Smooth muscle cell (in vitro differentiated cells): Measurements from ENCODE around the gene REM2. TPM values are rescaled to one million over a fixed set of nuclear protein-coding genes. Genes with fewer than 3 reads are reported as not detected.

Source experiments
- DNase-seq: peaks from one replicate; lab custom pipeline; 2025; ENCODE audit not compliant: unreplicated experiment; lab: John Stamatoyannopoulos, UW
- H2AFZ ChIP-seq: fragments of 200-600 bp; sonication (generic); 2 replicates; pipeline ENCODE4 v1.6.0; 2016; ENCODE audit warnings: antibody characterized with exemption, low read depth, mild to moderate bottlenecking
- H3F3A ChIP-seq: fragments of 200-600 bp; sonication (generic); 2 replicates; pipeline ENCODE4 v1.6.0; 2017; ENCODE audit warnings: antibody characterized with exemption, low read depth
- H3K27ac ChIP-seq: fragments of 200-600 bp; sonication (generic); 2 replicates; pipeline ENCODE4 v1.5.1; 2016; ENCODE audit warnings: low read depth, mild to moderate bottlenecking
- H3K27me3 ChIP-seq: fragments of 200-600 bp; sonication (generic); 2 replicates; pipeline ENCODE4 v1.6.1; 2016; ENCODE audit warnings: low read depth, mild to moderate bottlenecking
- H3K36me3 ChIP-seq: fragments of 200-600 bp; sonication (generic); 2 replicates; pipeline ENCODE4 v1.5.1; 2016; ENCODE audit warnings: low read depth
- H3K4me1 ChIP-seq: fragments of 200-600 bp; sonication (generic); 2 replicates; pipeline ENCODE4 v1.5.1; 2016; ENCODE audit warnings: low read depth
- H3K4me2 ChIP-seq: fragments of 200-600 bp; sonication (generic); 2 replicates; pipeline ENCODE4 v1.6.0; 2016; ENCODE audit warnings: mild to moderate bottlenecking
- H3K4me3 ChIP-seq: fragments of 200-600 bp; sonication (generic); 2 replicates; pipeline ENCODE4 v1.5.1; 2016; ENCODE audit warnings: mild to moderate bottlenecking
- H3K79me2 ChIP-seq: fragments of 200-600 bp; sonication (generic); 2 replicates; pipeline ENCODE4 v1.6.0; 2016; ENCODE audit warnings: low read depth, mild to moderate bottlenecking
- H3K9ac ChIP-seq: fragments of 200-600 bp; sonication (generic); 2 replicates; pipeline ENCODE4 v1.6.0; 2016; ENCODE audit warnings: low read depth
- H3K9me3 ChIP-seq: fragments of 200-600 bp; sonication (generic); replicated peaks from 2 replicates; pipeline ENCODE4 v1.5.1; 2016; ENCODE audit warnings: low read depth
- H4K20me1 ChIP-seq: fragments of 200-600 bp; sonication (generic); 2 replicates; pipeline ENCODE4 v1.6.0; 2016; ENCODE audit warnings: low read depth
- WGBS: methylation state at CpG from one replicate; pipeline ENCODE4 v1.1.7; 2016; ENCODE audit warnings: low lambda C conversion rate; 5-methylcytosine and 5-hydroxymethylcytosine counted together
- polyA plus RNA-seq: library from polyadenylated mRNA; unstranded; fragments of >200 nt; fragmentation: Nextera tagmentation; extraction: Ambion mirVana; gene quantifications from 2 replicates; pipeline ENCODE4 v1.2.1, GENCODE V29; 2016
- total RNA-seq: library from RNA; depleted of rRNA; stranded (reverse); fragments of >200 nt; gene quantifications from 2 replicates; pipeline ENCODE4 v1.2.3, GENCODE V29; 2014
- TF ChIP-seq, protein P1 (sequence below): fragments of 200-600 bp; sonication (generic); IDR thresholded peaks from 2 replicates; pipeline ENCODE4 v1.5.1; 2017; ENCODE audit warnings: borderline replicate concordance, mild to moderate bottlenecking, antibody characterized with exemption; ENCODE audit not compliant: insufficient read depth, poor library complexity, severe bottlenecking

The REM2 gene
- total and polyA plus RNA-seq, 2 experiments from 2014 or later = 1.6 to 2.6 TPM

- H3K9ac ChIP-seq = no peak overlapping the region
- 88% methylated on average over 4 of the region's 4 CpGs for WGBS
- TF ChIP-seq, protein P1, sequence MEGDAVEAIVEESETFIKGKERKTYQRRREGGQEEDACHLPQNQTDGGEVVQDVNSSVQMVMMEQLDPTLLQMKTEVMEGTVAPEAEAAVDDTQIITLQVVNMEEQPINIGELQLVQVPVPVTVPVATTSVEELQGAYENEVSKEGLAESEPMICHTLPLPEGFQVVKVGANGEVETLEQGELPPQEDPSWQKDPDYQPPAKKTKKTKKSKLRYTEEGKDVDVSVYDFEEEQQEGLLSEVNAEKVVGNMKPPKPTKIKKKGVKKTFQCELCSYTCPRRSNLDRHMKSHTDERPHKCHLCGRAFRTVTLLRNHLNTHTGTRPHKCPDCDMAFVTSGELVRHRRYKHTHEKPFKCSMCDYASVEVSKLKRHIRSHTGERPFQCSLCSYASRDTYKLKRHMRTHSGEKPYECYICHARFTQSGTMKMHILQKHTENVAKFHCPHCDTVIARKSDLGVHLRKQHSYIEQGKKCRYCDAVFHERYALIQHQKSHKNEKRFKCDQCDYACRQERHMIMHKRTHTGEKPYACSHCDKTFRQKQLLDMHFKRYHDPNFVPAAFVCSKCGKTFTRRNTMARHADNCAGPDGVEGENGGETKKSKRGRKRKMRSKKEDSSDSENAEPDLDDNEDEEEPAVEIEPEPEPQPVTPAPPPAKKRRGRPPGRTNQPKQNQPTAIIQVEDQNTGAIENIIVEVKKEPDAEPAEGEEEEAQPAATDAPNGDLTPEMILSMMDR = no peak
These were observed 18.0 kb upstream of the REM2 start for GRCh38 chr14:22864979-22865378.

DNA sequence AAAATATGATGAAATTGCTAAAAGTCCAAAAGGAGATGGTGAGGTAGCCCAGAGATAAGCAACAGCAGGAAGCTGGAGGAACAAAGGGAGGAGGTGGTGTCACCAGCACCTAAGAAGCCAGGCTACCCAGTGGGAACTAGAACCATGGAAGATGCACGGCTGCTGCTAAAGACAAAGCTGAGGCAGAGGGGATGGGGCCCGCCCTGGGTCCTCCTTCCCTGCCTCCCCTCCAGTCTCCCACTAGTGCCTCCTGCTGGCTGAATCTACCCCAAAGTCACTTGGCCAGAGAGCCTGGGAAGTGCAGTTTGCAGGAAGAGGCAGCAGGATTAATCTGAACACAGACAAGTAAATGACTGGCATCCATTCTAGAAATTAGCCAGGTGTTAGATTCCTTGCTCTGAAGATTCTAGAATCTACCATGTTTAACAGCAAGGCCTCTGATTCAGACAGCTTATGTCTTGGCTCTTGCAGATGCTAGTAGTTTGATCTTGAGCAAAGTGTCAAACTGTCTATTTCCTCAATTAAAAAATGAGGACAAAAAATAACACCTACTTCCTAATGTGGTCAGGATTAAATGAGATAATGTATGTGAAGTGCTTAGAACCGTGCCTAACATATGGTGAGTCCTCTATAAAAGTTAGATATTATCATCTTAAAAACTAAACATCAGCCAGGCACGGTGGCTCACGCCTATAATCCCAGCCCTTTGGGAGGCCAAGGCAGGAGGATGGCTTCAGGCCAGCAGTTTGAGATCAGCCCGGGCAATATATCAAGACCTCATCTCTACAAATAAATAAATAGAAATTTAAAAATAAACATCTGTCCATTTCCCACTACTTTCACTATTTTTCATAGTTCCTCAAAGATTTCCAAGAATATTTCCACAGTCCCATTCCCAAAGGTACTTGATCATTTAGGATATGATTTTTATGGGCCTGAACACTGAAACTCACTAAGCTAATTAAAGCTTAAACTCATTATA is 17.3 kb upstream of the REM2 start:
- peaks cover 3% of the 10 kb centered on the region for H3K4me1 ChIP-seq
- H3F3A ChIP-seq = peaks cover 7% of the 10 kb centered on the region
- H4K20me1 ChIP-seq = no peaks in the 10 kb centered on the region
- 68% methylated on average over 6 of the region's 6 CpGs for WGBS
- TF ChIP-seq, protein P1 = peak; percentile 22
- H3K4me2 ChIP-seq = no peak overlapping the region
- DNase-seq = no peak
- no peaks in the 10 kb centered on the region for H3K79me2 ChIP-seq
- H3K27ac ChIP-seq = no peak overlapping the region
- no peak overlapping the region for H2AFZ ChIP-seq
- no peaks in the 10 kb centered on the region for H3K36me3 ChIP-seq
- H3K9me3 ChIP-seq = no peaks in the 10 kb centered on the region
- no peaks in the 10 kb centered on the region for H3K27me3 ChIP-seq
- no peak overlapping the region for H3K4me3 ChIP-seq
- H3K9ac ChIP-seq = no peak overlapping the region

More at GRCh38 chr14:22864979-22865378, 18.0 kb upstream of the REM2 start:
- Histone ChIP-seq H3F3A (no peaks in the 10 kb centered on the region), H3K9me3 (no peaks in the 10 kb centered on the region), H3K36me3 (no peaks in the 10 kb centered on the region), H2AFZ (no peak overlapping the region), H3K27ac (no peak overlapping the region), H3K4me1 (no peaks in the 10 kb centered on the region), H3K4me2 (no peak overlapping the region), H4K20me1 (no peaks in the 10 kb centered on the region), H3K79me2 (no peaks in the 10 kb centered on the region), H3K4me3 (no peak overlapping the region), H3K27me3 (no peaks in the 10 kb centered on the region)
- no peak for DNase-seq

DNA sequence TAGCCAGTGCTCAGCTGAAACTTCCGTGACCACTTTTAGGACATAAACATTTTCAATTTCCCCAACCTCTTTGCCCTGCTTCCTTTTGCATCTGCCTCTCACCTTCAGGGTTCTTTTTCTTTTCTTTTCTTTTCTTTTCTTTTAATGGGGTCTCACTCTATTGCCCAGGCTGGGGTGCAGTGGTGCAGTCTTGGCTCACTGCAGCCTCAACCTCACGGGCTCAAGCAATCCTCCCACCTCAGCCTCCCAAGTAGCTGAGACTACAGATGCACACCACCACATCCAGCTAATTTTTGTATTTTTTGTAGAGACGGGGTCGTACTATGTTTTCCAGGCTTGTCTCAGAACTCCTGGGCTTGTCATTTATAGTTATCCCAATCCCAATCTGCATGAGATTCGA is 16.1 kb upstream of the REM2 start:
- TF ChIP-seq, protein P1 = no peak
- no peak for DNase-seq
- Histone ChIP-seq H4K20me1 (no peaks in the 10 kb centered on the region), H3K4me2 (no peak overlapping the region), H3K79me2 (no peaks in the 10 kb centered on the region), H3K4me3 (no peak overlapping the region), H3K27ac (no peak overlapping the region), H2AFZ (no peak overlapping the region), H3K9me3 (no peaks in the 10 kb centered on the region), H3K27me3 (no peaks in the 10 kb centered on the region), H3K4me1 (peaks cover 6% of the 10 kb centered on the region), H3K36me3 (no peaks in the 10 kb centered on the region), H3K9ac (no peak overlapping the region), H3F3A (peaks cover 11% of the 10 kb centered on the region)
- 97% methylated on average over 5 of the region's 5 CpGs for WGBS
